Activated T-helper 1 cell treated with anti-CD3 and anti-CD28 coated beads, Interleukin-12 subunit alpha, Interleukin-12 subunit beta, Interleukin-2, Interleukin-4 antibody, amounts not matched to agents 30 ng/mL and 10 ng/mL and 1 ng/mL, durations not matched to agents 14 hours and 24 hours and 36 hours (primary cell): Measurements from ENCODE around the gene SKP1. TPM values are rescaled to one million over a fixed set of nuclear protein-coding genes. Genes with fewer than 3 reads are reported as not detected.

Source experiments
- DNase-seq: peaks from one replicate; pipeline ENCODE4 v3.0.0; 2021; ENCODE audit warnings: low spot score
- H3K27ac Mint-ChIP-seq: one replicate; pipeline ENCODE4 v1.8.0; 2021; ENCODE audit warnings: mild to moderate bottlenecking, mixed read lengths
- H3K27me3 Mint-ChIP-seq: one replicate; pipeline ENCODE4 v1.8.0; 2022; ENCODE audit warnings: mild to moderate bottlenecking, moderate library complexity, mixed read lengths; ENCODE audit not compliant: insufficient read depth
- H3K36me3 Mint-ChIP-seq: one replicate; pipeline ENCODE4 v1.8.0; 2021; ENCODE audit warnings: low read depth, mixed read lengths
- H3K4me1 Mint-ChIP-seq: one replicate; pipeline ENCODE4 v1.8.0; 2021; ENCODE audit warnings: low read depth, mixed read lengths
- H3K4me3 Mint-ChIP-seq: one replicate; pipeline ENCODE4 v1.8.0; 2021; ENCODE audit warnings: mild to moderate bottlenecking, moderate library complexity, mixed read lengths
- H3K9me3 Mint-ChIP-seq: one replicate; pipeline ENCODE4 v1.8.0; 2021; ENCODE audit warnings: mixed read lengths
- intact Hi-C: fragments of 100-400 bp; cut with micrococcal nuclease; formaldehyde crosslinking; loops from one replicate; pipeline ENCODE4 v1.15.1; 2024
- total RNA-seq: library from RNA; stranded (reverse); gene quantifications from 2 replicates; pipeline ENCODE4 v1.2.3, GENCODE V29; 2022

Gene SKP1
- total RNA-seq, 1 donor from 2014 or later, result 265 TPM

- H3K27ac Mint-ChIP-seq, result no peak overlapping the region
- DNase-seq, result no peak
- H3K9me3 Mint-ChIP-seq, result no peaks in the 10 kb centered on the region
- H3K4me3 Mint-ChIP-seq, result no peak overlapping the region
- H3K36me3 Mint-ChIP-seq, result peaks cover 35% of the 10 kb centered on the region
- H3K27me3 Mint-ChIP-seq, result peaks cover 11% of the 10 kb centered on the region
- intact Hi-C loops, result no loop called here
- H3K4me1 Mint-ChIP-seq, result peaks cover 90% of the 10 kb centered on the region
Observed at GRCh38 chr5:134136221-134136631, 40.5 kb downstream of the SKP1 start.

DNA sequence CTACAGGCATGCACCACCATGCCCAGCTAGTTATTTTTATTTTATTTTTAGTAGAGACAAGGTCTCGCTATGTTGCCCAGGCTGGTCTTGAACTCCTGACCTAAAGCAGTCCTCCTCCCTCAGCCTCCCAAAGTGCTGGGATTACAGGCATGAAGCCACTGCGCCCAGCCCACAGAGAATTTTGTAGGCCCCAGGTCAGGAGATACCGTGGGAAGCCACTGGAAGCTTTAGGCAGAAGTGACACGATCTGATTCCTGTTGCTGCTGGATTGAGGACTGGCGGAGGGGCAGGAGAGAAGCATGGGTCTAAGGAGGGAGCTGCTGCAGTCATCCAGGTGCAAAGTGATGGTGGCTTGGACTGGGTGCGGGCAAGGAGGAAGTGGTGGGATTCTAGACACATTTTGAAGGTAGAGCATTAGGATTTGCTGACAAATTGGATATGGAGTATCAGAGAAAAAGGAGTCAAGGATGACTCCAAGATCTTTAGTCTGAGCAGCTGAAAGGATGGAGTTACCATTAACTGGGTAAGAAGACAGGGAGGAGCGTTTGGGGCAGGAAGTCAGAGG lies 41.6 kb downstream of the SKP1 start:
- H3K4me3 Mint-ChIP-seq, result peak overlapping the region; percentile 6
- peaks cover 13% of the 10 kb centered on the region for H3K27me3 Mint-ChIP-seq
- DNase-seq, result no peak
- H3K36me3 Mint-ChIP-seq, result peaks cover 36% of the 10 kb centered on the region
- peaks cover 90% of the 10 kb centered on the region for H3K4me1 Mint-ChIP-seq
- H3K9me3 Mint-ChIP-seq, result no peaks in the 10 kb centered on the region
- H3K27ac Mint-ChIP-seq, result peak overlapping the region; percentile 32
- intact Hi-C loops, result no loop called here

DNA sequence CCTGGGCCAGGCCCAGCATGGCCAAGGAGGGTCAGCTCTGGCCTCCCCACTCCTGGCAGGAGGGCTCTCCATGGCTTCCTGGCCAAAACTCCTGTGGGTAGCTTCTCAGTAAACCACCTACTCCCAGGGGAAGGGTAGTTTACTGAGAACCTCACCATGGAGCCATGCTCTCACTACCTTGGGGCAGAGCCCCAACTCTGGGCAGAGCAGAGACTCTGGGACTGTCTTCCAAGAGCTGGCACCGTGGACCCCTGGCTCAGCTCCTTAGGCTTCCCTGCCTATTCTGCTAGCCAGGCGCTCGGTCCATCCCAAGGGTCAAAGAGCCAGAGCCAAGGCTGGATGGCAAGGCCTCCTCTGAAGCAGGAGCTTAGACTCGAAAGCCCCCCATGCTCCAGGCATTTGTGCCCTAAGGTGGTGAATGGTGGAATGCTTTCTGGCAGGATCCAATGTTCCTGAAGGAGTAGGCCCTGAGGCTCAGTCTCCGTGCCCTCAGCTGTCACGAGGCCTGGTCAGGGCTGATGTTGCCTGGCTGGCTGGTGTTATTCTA lies 42.7 kb downstream of the SKP1 start:
- H3K27ac Mint-ChIP-seq, result no peak overlapping the region
- H3K4me1 Mint-ChIP-seq, result peaks cover 92% of the 10 kb centered on the region
- H3K9me3 Mint-ChIP-seq, result no peaks in the 10 kb centered on the region
- intact Hi-C loops, result loop anchor here (2.0 kb wide), 1 partner anchor 15 kb away; no protein-coding TSS in a partner anchor
- peaks cover 14% of the 10 kb centered on the region for H3K27me3 Mint-ChIP-seq
- peaks cover 34% of the 10 kb centered on the region for H3K36me3 Mint-ChIP-seq
- no peak for DNase-seq
- H3K4me3 Mint-ChIP-seq, result no peak overlapping the region

GRCh38 chr5:134133188-134133994 lies 43.4 kb downstream of the SKP1 start:
- intact Hi-C loops, result loop anchor here (2.0 kb wide), 1 partner anchor 15 kb away; no protein-coding TSS in a partner anchor
- peaks cover 92% of the 10 kb centered on the region for H3K4me1 Mint-ChIP-seq
- H3K9me3 Mint-ChIP-seq, result no peaks in the 10 kb centered on the region
- H3K27ac Mint-ChIP-seq, result peak overlapping the region; percentile 86
- peaks cover 34% of the 10 kb centered on the region for H3K36me3 Mint-ChIP-seq
- peaks cover 14% of the 10 kb centered on the region for H3K27me3 Mint-ChIP-seq
- DNase-seq, result no peak
- peak overlapping the region; percentile 64 for H3K4me3 Mint-ChIP-seq

- Mint-ChIP-seq H3K4me3 (peak overlapping the region; percentile 64), H3K36me3 (peaks cover 34% of the 10 kb centered on the region)
Observed at GRCh38 chr5:134132372-134133187, 44.2 kb downstream of the SKP1 start.

DNA sequence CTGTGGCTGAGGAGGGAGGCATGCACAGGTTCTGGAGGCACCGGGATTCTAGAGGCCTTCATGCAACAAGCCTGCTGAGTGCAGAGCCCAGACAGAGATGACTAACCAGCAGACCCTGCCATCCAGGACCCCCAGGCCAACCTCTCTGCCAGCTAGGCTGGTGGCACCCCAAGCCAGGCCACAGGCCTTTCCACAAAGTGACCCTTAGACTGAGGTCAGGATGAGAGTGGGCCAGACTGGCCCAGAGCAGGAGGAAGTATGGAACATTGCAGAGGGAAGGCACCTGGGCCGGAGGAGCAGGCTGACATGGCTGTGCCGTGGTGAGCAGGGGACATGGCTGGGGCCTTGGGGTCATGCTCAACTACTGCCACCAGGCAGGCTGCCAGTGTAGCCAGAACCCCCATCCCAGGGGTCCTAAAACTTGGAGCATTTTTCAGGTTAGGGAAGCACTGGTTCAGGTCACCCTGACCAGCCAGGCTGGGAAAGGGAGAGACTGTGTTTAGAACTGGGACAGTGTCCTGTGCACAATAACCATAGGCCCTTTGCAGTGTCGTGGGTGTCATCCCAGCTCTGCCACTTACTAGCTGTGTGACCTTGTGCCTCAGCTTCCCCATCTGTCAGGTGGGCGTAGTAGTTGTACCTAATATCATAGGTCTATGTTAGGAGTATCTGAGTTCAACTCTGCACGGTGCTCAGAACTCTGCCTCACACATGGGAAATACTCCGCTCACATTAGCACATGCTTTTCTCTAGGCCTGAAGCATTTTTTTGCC lies 45.0 kb downstream of the SKP1 start:
- H3K27ac Mint-ChIP-seq, result peak overlapping the region; percentile 86
- peak overlapping the region; percentile 64 for H3K4me3 Mint-ChIP-seq

More at GRCh38 chr5:134132372-134133187, 44.2 kb downstream of the SKP1 start:
- peak; percentile 74 for DNase-seq
- Mint-ChIP-seq H3K27ac (peak overlapping the region; percentile 86), H3K4me1 (peaks cover 89% of the 10 kb centered on the region), H3K27me3 (peaks cover 15% of the 10 kb centered on the region), H3K9me3 (no peaks in the 10 kb centered on the region)
- intact Hi-C loops, result loop anchor here (1.0 to 2.0 kb wide), 5 partner anchors 8 to 64 kb away; no protein-coding TSS in a partner anchor

DNA sequence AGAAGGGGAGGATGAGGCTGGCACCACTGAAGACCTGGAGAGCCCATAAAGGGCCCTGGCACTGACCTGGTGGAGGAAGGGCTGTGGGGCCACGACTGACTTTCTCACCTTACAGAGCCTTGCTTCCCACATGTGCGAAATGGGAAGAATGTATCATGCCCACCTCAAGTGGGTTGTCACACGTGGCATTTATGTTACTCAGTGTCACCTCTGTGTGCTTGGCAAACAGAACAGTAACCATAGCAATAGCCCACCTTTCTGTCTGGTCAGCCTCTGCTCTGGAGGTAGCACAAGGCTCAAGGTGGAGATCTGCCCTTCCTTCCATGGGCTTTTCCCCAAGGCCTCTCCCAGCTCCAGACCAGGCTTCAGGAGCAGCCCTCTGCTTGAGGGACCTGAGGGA lies 45.6 kb downstream of the SKP1 start:
- intact Hi-C loops, result loop anchor here (1.0 kb wide), 1 partner anchor 9 kb away; no protein-coding TSS in a partner anchor
- H3K36me3 Mint-ChIP-seq, result peaks cover 38% of the 10 kb centered on the region
- H3K27ac Mint-ChIP-seq, result peak overlapping the region; percentile 86
- no peaks in the 10 kb centered on the region for H3K9me3 Mint-ChIP-seq
- DNase-seq, result no peak
- peaks cover 19% of the 10 kb centered on the region for H3K27me3 Mint-ChIP-seq
- H3K4me3 Mint-ChIP-seq, result peak overlapping the region; percentile 42
- H3K4me1 Mint-ChIP-seq, result peaks cover 83% of the 10 kb centered on the region

More for the DNA sequence above, 45.0 kb downstream of the SKP1 start:
- Mint-ChIP-seq H3K27me3 (peaks cover 15% of the 10 kb centered on the region), H3K9me3 (no peaks in the 10 kb centered on the region), H3K36me3 (peaks cover 39% of the 10 kb centered on the region), H3K4me1 (peaks cover 88% of the 10 kb centered on the region)
- no peak for DNase-seq
- intact Hi-C loops, result loop anchor here (1.0 to 2.0 kb wide), 6 partner anchors 9 to 63 kb away; no protein-coding TSS in a partner anchor

DNA sequence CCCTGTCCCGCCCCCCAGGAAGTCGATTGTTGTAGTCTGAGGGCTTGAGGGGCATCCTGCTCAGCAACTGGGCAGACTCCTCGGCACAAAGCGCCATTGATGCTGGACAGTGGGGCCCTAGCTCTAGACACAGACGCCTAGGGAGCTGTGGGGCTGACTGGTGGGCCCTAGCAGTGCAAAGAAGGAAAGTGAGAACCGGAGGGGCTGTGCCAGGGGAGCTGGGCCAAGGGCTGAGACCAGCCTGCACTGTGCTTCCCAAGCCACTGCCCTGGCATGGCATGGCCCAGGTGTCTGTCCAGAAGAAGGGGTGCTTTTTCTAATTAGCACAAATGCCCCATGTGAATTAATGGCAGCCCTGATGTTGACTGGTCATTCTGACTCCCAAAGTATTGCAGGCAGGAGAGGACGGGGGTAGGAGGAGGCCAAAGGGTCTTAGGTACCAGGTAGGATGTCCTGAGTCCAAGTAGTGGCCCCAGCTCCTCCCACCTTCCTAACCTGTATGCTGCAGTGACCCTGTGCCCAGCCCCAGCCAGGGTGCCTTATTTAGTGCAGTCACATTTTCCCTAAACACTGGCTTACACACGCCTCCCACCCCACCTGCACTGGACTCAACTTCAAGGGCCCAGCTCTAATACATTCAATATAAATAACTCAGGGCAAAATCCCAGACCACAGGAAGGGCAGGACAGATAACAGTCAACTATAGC lies 46.4 kb downstream of the SKP1 start:
- Mint-ChIP-seq H3K36me3 (peaks cover 37% of the 10 kb centered on the region), H3K4me1 (peaks cover 83% of the 10 kb centered on the region), H3K27me3 (peaks cover 13% of the 10 kb centered on the region), H3K4me3 (peak overlapping the region; percentile 15), H3K27ac (peak overlapping the region; percentile 86), H3K9me3 (no peaks in the 10 kb centered on the region)
- no peak for DNase-seq
- intact Hi-C loops, result no loop called here

- Mint-ChIP-seq H3K9me3 (no peaks in the 10 kb centered on the region), H3K27ac (peak overlapping the region; percentile 86), H3K27me3 (peaks cover 10% of the 10 kb centered on the region), H3K4me3 (peak overlapping the region; percentile 83), H3K4me1 (peaks cover 81% of the 10 kb centered on the region), H3K36me3 (peaks cover 34% of the 10 kb centered on the region)
- intact Hi-C loops, result no loop called here
- DNase-seq, result no peak
Observed at GRCh38 chr5:134129411-134130238, 47.1 kb downstream of the SKP1 start.

DNA sequence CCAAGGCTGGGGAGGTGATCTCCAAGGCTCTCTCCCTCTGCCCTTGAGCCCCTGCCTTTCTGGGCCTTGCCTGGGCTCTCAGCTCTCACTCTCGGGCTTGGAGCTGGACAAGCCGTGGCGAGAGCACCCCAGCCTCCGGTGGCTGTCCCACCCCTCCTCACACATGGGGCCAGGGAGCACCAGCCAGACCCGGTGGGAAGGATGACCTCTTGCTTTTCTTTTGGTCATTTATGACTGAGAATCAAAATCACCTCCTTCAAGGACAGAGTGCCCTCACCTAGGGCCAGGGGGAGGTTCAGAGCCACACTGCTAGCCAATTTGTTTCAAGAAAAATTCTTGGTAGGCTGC lies 48.1 kb downstream of the SKP1 start:
- DNase-seq, result no peak
- no peaks in the 10 kb centered on the region for H3K9me3 Mint-ChIP-seq
- peaks cover 32% of the 10 kb centered on the region for H3K36me3 Mint-ChIP-seq
- peak overlapping the region; percentile 83 for H3K4me3 Mint-ChIP-seq
- H3K27me3 Mint-ChIP-seq, result peaks cover 10% of the 10 kb centered on the region
- H3K4me1 Mint-ChIP-seq, result peaks cover 79% of the 10 kb centered on the region
- intact Hi-C loops, result no loop called here
- peak overlapping the region; percentile 63 for H3K27ac Mint-ChIP-seq
